GM18951 (cell line): ENCODE measurements around the gene FAM133A.

Experiments used
- POLR2A ChIP-seq: IDR thresholded peaks from 4 replicates; pipeline ENCODE4 v1.6.1; 2011; ENCODE audit warnings: mild to moderate bottlenecking; ENCODE audit not compliant: insufficient read length, insufficient read depth; ENCODE audit errors: extremely low read depth
- in situ Hi-C: fragments of 300-500 bp; cut with MboI; formaldehyde crosslinking; loops from one replicate; pipeline ENCODE4 v1.12.0; 2022; ENCODE audit warnings: low sequenced_read_pairs, mixed read lengths, inconsistent platforms; ENCODE audit not compliant: unreplicated experiment

The FAM133A gene

DNA sequence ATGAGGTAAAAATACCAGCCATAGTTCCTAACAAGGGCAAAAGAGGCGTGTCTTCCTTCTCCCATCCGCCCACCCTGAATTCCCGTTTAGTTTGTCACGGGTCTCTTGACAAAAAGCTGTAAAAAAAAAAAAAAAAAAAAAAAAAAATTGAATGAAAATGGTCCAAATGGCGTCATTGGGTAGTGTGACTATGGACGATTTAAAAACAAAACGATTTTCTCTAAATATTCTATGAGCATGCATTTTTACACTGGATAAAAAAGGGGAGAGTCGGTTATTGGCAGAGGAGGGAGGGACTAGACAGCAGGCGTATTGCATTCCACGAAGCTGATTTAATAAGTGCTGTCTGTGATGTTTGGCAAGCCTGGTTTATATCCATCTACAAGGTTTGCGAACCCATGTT is at the start of gene FAM133A:
TSS of gene FAM133A (plus strand) at position 338 of the 403 bp plus-strand sequence. CDS start 35,214 bp downstream, outside the sequence.
- in situ Hi-C loops = no loop called here
- TF ChIP-seq POLR2A = no peak

DNA sequence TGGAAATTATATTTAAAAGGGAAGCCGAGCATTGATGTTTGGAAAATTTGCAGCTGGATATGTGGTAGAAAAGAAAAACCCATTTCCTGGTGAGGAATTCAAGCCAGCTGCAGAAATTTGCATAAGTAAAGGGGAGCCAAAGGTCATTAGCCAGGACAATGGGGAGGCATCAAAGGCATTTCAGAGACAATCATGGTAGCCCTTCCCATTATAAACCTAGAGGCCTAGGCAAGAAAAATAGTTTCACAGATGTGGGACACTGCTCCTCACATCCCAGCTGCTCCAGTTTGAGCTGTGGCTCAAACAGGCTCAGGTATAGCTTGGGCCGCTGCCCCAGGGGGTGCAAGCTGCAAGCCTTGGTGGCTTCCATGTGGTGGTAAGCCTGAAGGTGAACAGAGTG is 36.4 kb upstream of the FAM133A start:
- no peak for TF ChIP-seq POLR2A
- in situ Hi-C loops = no loop called here

DNA sequence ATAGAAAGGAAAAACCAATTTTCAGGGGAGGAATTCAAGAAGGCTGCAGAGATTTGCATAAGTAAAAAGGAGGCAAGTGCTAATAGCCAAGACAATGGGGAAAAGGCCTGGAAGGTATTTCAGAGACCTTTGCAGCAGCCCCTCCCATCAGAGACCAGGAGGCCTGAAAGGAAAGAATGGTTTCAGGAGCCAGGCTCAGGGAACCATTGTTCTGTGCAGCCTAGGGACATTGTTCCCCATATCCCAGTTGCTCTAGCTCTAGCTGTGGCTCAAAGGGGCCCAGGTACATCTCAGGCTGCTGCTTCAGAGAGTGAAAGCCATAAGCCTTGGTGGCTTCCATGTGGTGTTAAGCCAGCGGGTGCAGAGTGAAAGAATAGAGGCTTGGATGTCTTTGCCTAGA is 24.6 kb upstream of the FAM133A start:
- no peak for TF ChIP-seq POLR2A
- in situ Hi-C loops = no loop called here

DNA sequence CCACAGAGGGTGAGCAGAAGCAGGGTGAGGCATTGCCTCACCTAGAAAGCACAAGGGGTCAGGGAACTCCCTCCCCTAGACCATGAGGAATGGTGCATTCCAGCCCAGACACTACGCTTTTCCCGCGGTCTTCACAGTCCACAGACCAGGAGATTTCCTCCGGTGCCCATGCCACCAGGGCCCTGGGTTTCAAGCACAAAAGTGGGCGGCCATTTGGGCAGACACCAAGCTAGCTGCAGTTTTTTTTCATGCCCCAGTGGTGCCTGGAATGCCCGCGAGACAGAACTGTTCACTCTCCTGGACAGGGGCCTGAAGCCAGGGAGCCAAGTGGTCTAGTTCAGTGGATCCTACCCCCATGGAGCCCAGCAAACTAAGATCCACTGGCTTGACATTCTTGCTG is 13.4 kb upstream of the FAM133A start:
- no peak for TF ChIP-seq POLR2A
- in situ Hi-C loops = no loop called here

DNA sequence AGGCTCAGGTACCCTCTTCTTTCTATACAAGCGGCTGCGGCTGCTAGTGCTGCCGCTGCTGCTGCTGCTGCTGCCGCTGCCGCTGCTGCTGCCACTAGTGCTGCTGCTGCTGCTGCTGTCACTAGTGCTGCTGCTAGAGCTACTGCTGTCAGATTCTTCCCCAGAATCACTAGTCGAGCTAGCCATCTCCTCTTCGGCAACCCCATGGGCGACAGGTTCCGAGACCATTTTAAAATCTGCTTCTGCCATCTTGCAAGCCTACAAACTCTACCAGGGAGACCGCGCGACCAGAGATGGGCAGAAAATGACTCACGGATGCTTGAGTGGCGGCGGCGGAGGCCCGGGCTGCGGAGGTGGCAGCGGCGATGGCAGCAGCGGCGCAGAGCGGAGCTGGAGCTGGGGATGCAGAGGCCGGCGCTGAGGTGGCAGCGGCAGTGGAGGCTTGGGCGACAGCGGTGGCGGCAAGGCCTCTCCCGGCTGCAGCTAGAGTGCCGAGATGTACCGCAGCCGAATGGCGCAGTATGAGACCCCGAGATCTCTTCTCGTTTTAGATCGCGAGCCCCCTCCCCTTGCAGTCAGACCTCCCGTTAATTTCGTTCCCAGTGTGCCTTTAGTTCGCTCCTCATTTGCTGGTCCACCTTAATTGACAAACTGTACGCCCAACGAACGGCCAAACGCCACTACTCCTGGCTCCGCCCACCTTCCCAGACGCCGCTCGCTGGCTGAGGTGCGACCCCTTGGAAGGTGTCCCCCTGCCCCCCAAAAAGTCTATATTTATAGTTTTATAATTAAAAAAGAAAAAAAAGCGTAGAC is 744 bp upstream of the FAM133A start, which contains the start of gene NAP1L3:
TSS of gene NAP1L3 (minus strand) at position 523 of the 813 bp plus-strand sequence. CDS start at position 249, 274 bp downstream.
- no peak for TF ChIP-seq POLR2A
- in situ Hi-C loops = no loop called here

DNA sequence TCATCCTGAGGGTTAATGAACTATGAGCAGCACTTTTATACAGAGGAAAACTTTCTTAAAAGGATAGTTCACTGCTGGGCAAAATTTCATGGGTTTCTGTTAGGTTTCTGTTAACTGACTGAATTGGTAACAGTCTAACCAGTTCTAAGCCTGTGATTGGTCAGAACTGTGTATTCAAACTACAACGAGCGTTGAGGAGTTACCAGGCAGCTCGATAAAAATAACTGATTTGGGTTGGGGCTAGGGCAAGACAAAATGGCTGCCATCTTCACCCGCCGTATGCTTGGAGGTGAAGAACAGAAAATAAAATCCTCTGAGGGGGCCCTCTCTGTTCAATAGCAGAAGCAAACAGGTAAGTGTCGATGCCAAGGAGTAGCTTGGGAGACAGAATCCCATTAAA is 22.0 kb downstream of the FAM133A start:
- in situ Hi-C loops = no loop called here
- TF ChIP-seq POLR2A = no peak

DNA sequence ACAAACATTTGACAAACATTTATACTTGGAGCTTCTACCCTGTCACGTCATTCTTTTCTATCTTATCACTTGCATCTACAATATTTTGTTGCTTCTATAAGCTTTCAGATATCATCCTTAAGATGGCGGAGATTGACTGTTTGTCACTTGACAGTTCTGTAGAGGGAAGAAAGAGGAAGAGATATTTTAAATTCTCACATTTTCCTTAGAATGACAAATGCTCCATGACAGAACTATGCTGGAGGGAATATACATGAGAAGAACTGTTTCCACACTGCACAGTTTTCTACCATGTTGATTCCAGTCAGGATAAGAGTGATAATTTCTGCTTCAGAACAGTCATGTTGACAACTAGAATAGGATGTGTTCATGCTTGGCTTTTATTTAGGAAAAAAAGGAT is 29.7 kb downstream of the FAM133A start:
- in situ Hi-C loops = no loop called here
- TF ChIP-seq POLR2A = no peak

DNA sequence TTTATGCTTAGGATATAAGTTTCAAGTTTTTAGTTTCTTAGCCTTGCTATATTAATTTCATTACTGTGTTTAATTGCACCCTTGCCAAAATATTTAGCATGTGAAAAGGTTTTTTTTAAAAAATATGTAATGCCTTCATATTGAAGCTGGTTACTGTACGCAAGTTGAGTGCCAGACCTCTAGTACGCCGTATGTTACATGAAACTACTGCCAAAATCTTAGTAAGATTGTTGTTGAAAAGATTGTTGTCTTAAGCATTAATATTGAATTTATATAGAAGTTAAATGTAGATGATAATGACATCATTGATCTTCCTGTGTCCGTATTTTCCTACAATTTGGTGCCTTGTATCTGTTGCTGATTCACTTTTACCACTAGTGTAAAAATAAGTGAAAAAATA is 37.1 kb downstream of the FAM133A start:
- TF ChIP-seq POLR2A = no peak
- in situ Hi-C loops = no loop called here

DNA sequence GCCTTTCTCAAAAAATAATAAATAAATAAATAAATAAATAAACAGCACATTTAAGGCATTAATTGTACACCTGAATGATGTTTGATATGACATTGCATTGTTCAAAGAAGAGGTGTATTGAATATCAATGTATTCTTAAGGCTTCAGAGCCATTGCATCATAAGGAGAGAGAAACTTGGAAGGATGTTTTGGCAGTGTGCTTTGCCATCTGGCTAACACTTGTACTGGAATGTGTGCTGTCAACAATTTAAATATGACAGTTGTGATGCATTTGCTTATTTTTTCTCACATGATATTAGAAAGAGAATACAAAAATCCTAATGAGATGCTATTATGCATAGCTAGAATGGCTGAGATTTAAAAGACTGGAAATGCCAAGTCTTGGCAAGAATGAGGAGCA is 67.8 kb downstream of the FAM133A start:
- in situ Hi-C loops = no loop called here
- no peak for TF ChIP-seq POLR2A

DNA sequence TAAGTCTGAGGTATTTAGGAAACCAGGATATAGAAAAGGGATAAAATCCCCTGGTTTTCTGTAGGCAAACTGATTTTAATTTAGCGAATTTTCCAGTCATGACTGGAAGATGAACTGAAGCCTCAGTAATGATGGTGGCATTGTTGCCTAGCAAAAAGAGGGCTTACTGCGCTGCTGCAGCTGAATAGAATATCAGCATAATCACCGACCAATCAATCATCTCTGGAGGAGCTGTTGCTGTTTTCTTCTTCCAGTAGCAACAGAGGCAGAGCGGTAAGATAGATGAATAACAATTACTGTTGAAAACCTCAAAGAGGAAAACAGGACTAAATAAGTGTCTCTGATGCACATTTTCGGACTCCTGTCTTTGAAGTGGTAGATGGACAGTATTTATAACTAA is 86.2 kb downstream of the FAM133A start:
- no peak for TF ChIP-seq POLR2A
- in situ Hi-C loops = no loop called here
